ENCODE measurements around the gene LRRC4C. TPM values are rescaled to one million over a fixed set of nuclear protein-coding genes. Genes with fewer than 3 reads are reported as not detected.

LRRC4C gene
- total and polyA plus RNA-seq, 2 donors (not counting 1 experiment from before 2014, with no cell fraction given) = under 0.01 to 0.02 TPM

GRCh38 chr11:41400819-41401382, 58.6 kb downstream of the LRRC4C start:
- H3K79me2 ChIP-seq (ENCODE audit: control insufficient read depth, insufficient read depth, low read length) = no peaks in the 10 kb centered on the region
- H3K4me3 ChIP-seq (replicated peaks in 1 of 4; ENCODE audit: control extremely low read depth in 1 of 4, insufficient read depth in 1 of 4, low read depth in 3 of 4, low read length in 4 of 4) = no peak overlapping the region
- no peaks in the 10 kb centered on the region for H3K9me3 ChIP-seq (ENCODE audit: control insufficient read depth, insufficient read depth, low read depth, low read length)
- H4K20me1 ChIP-seq (ENCODE audit: control insufficient read depth, extremely low read depth, insufficient read depth, low read length) = no peaks in the 10 kb centered on the region
- DNase-seq (ENCODE audit: low read depth in 2 of 2) = no peak
- no peaks in the 10 kb centered on the region for H3K4me1 ChIP-seq (ENCODE audit: control insufficient read depth, extremely low read depth, insufficient read depth, low read length)
- H2AFZ ChIP-seq (ENCODE audit: low read length) = no peak overlapping the region
- TF ChIP-seq EZH2 (IDR thresholded peaks at IDR 0.05; ENCODE audit: low read length, missing control alignments) (no peak), CTCF (conservative IDR thresholded peaks at IDR 0.05 in 1 of 2, IDR thresholded peaks at IDR 0.05 in 1 of 2; ENCODE audit: low read depth in 1 of 2, low read length in 2 of 2) (no peak)
- H3K27ac ChIP-seq (ENCODE audit: insufficient read depth, low read length) = no peak overlapping the region
- H3K9ac ChIP-seq (ENCODE audit: insufficient read depth, low read length) = no peak overlapping the region
- H3K4me2 ChIP-seq (ENCODE audit: extremely low read depth, insufficient read depth, low read length) = no peak overlapping the region
- no peaks in the 10 kb centered on the region for H3K27me3 ChIP-seq (ENCODE audit: control insufficient read depth, insufficient read depth, low read length)
- no peaks in the 10 kb centered on the region for H3K36me3 ChIP-seq (ENCODE audit: control insufficient read depth, insufficient read depth, low read length)

- H3K4me3 ChIP-seq (replicated peaks in 1 of 4; ENCODE audit: control extremely low read depth in 1 of 4, insufficient read depth in 1 of 4, low read depth in 3 of 4, low read length in 4 of 4) = no peak overlapping the region
- no peak overlapping the region for H3K9ac ChIP-seq (ENCODE audit: insufficient read depth, low read length)
- H3K4me2 ChIP-seq (ENCODE audit: extremely low read depth, insufficient read depth, low read length) = no peak overlapping the region
- H3K36me3 ChIP-seq (ENCODE audit: control insufficient read depth, insufficient read depth, low read length) = no peaks in the 10 kb centered on the region
- H3K79me2 ChIP-seq (ENCODE audit: control insufficient read depth, insufficient read depth, low read length) = no peaks in the 10 kb centered on the region
- H3K4me1 ChIP-seq (ENCODE audit: control insufficient read depth, extremely low read depth, insufficient read depth, low read length) = no peaks in the 10 kb centered on the region
- no peaks in the 10 kb centered on the region for H4K20me1 ChIP-seq (ENCODE audit: control insufficient read depth, extremely low read depth, insufficient read depth, low read length)
- no peak for DNase-seq (ENCODE audit: low read depth in 2 of 2)
- H2AFZ ChIP-seq (ENCODE audit: low read length) = no peak overlapping the region
- H3K27me3 ChIP-seq (ENCODE audit: control insufficient read depth, insufficient read depth, low read length) = no peaks in the 10 kb centered on the region
- no peak for TF ChIP-seq EZH2 (IDR thresholded peaks at IDR 0.05; ENCODE audit: low read length, missing control alignments)
- no peak for TF ChIP-seq CTCF (conservative IDR thresholded peaks at IDR 0.05 in 1 of 2, IDR thresholded peaks at IDR 0.05 in 1 of 2; ENCODE audit: low read depth in 1 of 2, low read length in 2 of 2)
- H3K27ac ChIP-seq (ENCODE audit: insufficient read depth, low read length) = no peak overlapping the region
- no peaks in the 10 kb centered on the region for H3K9me3 ChIP-seq (ENCODE audit: control insufficient read depth, insufficient read depth, low read depth, low read length)
Observed at GRCh38 chr11:41400124-41400523, 59.3 kb downstream of the LRRC4C start.

GRCh38 chr11:41399323-41399722, 60.1 kb downstream of the LRRC4C start:
- H3K36me3 ChIP-seq (ENCODE audit: control insufficient read depth, insufficient read depth, low read length) = no peaks in the 10 kb centered on the region
- TF ChIP-seq CTCF (conservative IDR thresholded peaks at IDR 0.05 in 1 of 2, IDR thresholded peaks at IDR 0.05 in 1 of 2; ENCODE audit: low read depth in 1 of 2, low read length in 2 of 2) (no peak), EZH2 (IDR thresholded peaks at IDR 0.05; ENCODE audit: low read length, missing control alignments) (no peak)

More at GRCh38 chr11:41399323-41399722, 60.1 kb downstream of the LRRC4C start:
- Histone ChIP-seq H3K4me2 (ENCODE audit: extremely low read depth, insufficient read depth, low read length) (no peak overlapping the region), H4K20me1 (ENCODE audit: control insufficient read depth, extremely low read depth, insufficient read depth, low read length) (no peaks in the 10 kb centered on the region), H3K27ac (ENCODE audit: insufficient read depth, low read length) (no peak overlapping the region), H3K9me3 (ENCODE audit: control insufficient read depth, insufficient read depth, low read depth, low read length) (no peaks in the 10 kb centered on the region), H3K79me2 (ENCODE audit: control insufficient read depth, insufficient read depth, low read length) (no peaks in the 10 kb centered on the region), H3K4me1 (ENCODE audit: control insufficient read depth, extremely low read depth, insufficient read depth, low read length) (no peaks in the 10 kb centered on the region), H3K9ac (ENCODE audit: insufficient read depth, low read length) (no peak overlapping the region), H3K27me3 (ENCODE audit: control insufficient read depth, insufficient read depth, low read length) (no peaks in the 10 kb centered on the region), H3K4me3 (replicated peaks in 1 of 4; ENCODE audit: control extremely low read depth in 1 of 4, insufficient read depth in 1 of 4, low read depth in 3 of 4, low read length in 4 of 4) (no peak overlapping the region), H2AFZ (ENCODE audit: low read length) (no peak overlapping the region)
- DNase-seq (ENCODE audit: low read depth in 2 of 2) = no peak

All from fibroblast of lung (primary cell).